Uterus (tissue), 2 donors: Measurements from ENCODE around the gene TIGD3.
A peak's percentile ranks its signal among the peaks of the same experiment; 100 is the strongest.

Experiments used
- CTCF ChIP-seq, 4 experiments: fragments of 200-600 bp in 2 of 4; fragments of 450-650 bp in 2 of 4; sonication (generic) in 2 of 4; IDR thresholded peaks; one replicate each; pipeline ENCODE4 v1.5.1; 2016 to 2019; ENCODE audit warnings: antibody characterized with exemption in 4 of 4, mild to moderate bottlenecking in 2 of 4, moderate library complexity in 1 of 4
- POLR2A ChIP-seq, 2 donors: fragments of 450-650 bp; IDR thresholded peaks; one replicate each; pipeline ENCODE4 v1.6.1; 2016; ENCODE audit warnings: antibody characterized with exemption in 2 of 2, mild to moderate bottlenecking in 1 of 2, moderate library complexity in 1 of 2

GRCh38 chr11:65329944-65330403, 24.6 kb upstream of the TIGD3 start:
- TF ChIP-seq CTCF (IDR thresholded peaks at IDR 0.05) (peak; percentile 77 to 87 (median 82)), POLR2A (IDR thresholded peaks at IDR 0.05) (no peak)
